Stimulated activated CD8-positive, alpha-beta memory T cell treated with anti-CD3 and anti-CD28 coated beads, Interleukin-4, amount 100 ng/mL, for 24 hours (primary cell): Measurements from ENCODE around the gene HTD2.
"Not testable (repeated sequence)": the region's sequence is repeated elsewhere in the genome, so short reads cannot be mapped to it uniquely, and the experiment has no call there.

Experiments used
- DNase-seq: peaks from one replicate; pipeline ENCODE4 v3.0.0-alpha.2; 2020; ENCODE audit warnings: low read depth

The HTD2 gene

DNA sequence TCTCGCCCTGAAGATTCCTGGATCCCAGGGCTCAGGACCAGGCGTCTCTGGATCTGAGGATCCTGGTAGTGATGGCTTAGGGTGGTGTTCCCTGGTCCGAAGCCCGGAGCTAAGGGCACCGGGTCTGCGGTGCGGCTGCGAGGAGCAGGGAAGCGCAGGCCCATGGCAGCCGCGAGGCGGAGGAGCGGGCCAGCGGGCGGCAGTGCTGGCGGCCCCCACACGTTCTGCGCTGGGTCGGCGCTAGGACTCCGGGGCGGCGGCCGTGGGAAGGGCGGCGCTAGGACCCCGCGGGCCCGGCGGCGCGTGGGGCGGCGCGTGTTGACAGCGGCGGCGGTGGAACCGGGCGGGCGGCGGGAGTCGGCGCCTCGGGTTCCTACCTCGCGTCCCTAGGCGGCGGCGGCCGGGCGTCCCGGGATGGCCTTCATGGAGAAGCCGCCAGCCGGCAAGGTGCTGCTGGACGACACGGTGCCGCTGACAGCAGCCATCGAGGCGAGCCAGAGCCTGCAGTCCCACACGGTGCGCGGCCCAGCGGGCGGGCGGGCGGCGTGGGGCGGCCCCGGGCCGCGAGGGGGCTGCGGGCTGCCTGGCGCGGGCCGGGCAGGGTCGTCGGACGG is 26.4 kb downstream of the HTD2 start, which contains the start of gene PXK:
Gene PXK (plus strand): TSS at position 318 of the 614 bp plus-strand sequence. CDS start 97 bp downstream, at position 415.
- DNase-seq: peak; percentile 73

DNA sequence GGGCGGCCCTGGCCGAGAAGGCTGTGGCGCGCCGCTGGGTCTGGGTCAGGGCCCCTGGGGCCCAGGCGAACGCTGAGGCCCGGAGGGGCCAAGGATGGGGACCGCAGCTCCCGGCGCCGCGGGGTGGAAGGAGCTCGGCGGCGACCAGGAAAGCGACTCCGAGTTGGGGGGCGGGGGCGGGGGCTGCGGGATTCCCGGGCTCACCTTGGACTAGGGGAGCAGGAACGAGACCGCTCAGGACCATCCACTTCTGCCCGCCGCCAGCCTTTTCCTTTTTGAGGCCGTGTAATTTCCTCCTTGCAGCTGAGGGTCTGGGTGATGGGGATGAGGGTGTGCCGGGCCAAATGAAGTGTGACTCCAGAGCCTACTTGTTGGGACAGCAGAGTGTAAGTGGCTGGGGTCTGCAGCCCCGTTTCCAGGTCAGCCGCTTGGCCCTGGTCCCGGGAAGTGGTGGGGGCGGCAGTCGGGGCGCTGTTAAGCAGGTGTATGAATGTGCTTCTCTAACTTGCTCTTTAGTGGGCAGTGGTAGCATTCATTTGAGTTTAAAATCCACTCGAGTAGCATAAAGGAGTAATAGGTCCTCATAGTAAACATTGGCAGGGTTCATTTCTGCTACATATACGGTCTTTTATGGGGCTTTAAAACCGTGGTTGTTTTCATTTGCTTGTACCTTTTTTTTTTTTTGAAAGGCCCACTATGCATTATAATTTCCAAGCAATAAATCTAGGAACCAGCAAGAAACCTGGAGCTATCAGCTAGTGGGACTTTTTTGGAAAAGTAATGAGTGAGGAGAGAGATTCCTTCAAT is 27.1 kb downstream of the HTD2 start:
- peak; percentile 14 for DNase-seq

- DNase-seq: no peak
These were observed 27.6 kb downstream of the HTD2 start for GRCh38 chr3:58334013-58334321.

DNA sequence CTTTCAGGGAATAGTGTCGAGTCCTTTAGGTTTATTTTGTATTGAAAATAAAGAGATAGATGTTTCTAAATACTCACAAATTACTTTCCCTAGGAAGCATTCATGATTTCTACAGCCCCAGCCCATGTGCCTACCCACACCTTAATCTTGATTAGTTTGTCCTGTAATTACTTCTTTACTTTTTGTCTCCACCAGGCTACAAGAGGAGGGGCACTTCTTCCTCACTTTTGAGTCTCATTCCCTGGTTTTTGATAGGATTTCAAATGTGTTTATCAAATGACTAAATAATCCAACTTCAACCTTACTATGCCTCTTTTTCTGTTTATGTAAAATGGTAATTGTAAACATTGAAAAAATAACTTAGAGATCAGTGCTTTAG is 28.2 kb downstream of the HTD2 start:
- DNase-seq: no peak

DNA sequence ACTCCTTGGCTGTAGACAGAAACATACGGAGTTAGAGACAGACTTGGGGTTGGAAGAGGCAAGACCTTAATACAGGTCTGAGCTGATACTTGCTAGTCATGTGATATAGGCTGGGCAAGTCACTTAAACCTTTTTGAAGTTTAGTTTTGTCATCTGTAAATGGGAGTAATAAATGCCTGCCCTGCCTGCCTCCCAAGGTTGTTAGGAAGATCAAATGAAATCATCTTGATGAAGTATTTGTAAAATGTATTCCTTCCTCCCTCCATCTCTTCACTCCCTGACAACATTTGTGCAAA is 29.3 kb downstream of the HTD2 start:
- no peak for DNase-seq

- no peak for DNase-seq
These were observed 30.0 kb downstream of the HTD2 start for GRCh38 chr3:58336135-58336882.

GRCh38 chr3:58337190-58337589 is 30.9 kb downstream of the HTD2 start:
- DNase-seq: no peak

DNA sequence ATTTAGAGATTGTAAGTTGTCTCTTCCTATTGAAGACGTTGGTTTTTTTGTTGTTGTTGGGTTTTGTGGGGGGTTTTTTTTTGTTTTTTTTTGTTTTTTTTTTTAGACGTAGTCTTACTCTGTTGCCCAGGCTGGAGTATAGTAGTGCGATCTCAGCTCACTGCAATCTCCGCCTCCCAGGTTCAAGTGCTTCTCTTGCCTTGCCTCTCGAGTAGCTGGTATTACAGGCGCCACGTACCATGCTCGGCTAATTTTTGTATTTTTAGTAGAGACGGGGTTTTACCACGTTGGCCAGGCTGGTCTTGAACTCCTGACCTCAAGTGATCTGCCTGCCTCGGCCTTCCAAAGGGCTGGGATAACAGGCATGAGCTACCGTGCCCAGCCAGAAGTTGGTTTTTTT is 32.8 kb downstream of the HTD2 start:
- DNase-seq: not testable (repeated sequence)

DNA sequence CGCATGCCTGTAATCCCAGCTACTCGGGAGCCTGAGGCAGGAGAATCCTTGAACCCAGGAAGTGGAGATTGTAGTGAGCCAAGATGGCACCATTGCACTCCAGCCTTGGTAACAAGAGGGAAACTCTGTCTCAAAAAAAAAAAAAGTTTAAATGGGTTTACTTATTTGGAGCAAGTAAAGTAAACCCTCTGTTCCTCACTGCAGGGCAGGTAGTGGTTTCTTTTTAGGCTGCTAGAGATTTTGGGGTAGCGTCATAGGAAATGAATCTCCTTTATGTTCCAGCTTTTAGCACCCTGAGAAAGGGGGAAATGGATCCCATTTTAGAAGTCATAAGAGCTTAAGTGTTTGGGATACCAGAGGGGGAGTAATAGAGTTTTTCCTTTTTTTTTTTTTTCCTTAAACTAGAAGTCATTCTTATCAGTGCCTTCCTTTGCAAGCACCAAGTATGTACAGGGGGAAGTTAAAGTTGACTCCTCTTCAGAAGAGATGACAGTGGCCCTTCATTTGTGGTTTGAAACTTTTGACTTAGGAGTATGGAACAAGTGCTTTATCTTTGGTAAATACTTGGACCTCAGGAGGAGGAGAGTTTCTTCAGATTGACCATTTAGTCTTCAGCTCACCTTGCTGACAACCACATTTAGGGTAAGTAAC is 34.4 kb downstream of the HTD2 start:
- no peak for DNase-seq

- no peak for DNase-seq
These were observed 35.1 kb downstream of the HTD2 start for GRCh38 chr3:58341376-58341775.

DNA sequence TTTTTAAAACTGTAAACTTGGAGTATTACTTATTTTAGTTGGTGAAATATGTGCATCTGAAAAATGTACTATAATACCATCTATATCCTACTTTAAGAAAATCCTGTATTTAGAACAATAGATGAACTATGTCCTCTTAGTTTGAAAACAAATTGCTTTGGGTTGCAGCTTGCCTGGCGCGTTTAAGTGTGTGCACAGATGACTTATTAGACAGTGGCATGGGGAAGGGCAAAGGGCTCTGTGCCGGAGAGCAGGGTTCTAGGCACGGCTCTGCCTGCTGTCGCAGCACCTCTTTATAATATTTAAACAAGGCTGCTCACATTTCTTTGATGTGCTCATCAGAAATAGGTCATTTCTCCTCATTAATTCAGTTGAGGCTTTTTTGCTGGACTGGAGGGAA is 36.4 kb downstream of the HTD2 start:
- DNase-seq: no peak

GRCh38 chr3:58345457-58345856 is 39.1 kb downstream of the HTD2 start:
- no peak for DNase-seq

GRCh38 chr3:58346368-58346767 is 40.0 kb downstream of the HTD2 start:
- DNase-seq: no peak

GRCh38 chr3:58347984-58348383 is 41.7 kb downstream of the HTD2 start:
- no peak for DNase-seq

GRCh38 chr3:58349792-58350626 is 43.7 kb downstream of the HTD2 start:
- DNase-seq: no peak

GRCh38 chr3:58350627-58351013 is 44.3 kb downstream of the HTD2 start:
- no peak for DNase-seq

DNA sequence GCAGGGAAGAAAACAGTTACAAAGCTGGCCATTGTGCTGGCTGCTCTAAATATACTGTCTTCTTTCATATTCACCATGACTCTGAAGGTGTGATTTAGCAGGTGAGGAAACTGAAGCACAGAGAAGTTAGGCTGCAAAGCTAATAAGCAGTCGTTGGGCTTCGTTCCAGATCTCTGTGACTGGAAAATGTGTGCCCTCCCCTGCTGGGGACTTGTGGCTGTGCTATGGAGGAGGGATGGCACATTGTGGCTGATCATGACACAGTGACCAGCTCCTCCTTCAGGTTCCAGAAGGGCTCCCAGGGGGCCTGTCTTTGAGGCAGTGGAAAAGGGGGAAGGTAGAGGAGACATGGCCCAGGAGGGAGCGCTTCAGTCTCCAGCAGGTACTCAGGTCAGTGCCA is 45.6 kb downstream of the HTD2 start:
- DNase-seq: no peak

DNA sequence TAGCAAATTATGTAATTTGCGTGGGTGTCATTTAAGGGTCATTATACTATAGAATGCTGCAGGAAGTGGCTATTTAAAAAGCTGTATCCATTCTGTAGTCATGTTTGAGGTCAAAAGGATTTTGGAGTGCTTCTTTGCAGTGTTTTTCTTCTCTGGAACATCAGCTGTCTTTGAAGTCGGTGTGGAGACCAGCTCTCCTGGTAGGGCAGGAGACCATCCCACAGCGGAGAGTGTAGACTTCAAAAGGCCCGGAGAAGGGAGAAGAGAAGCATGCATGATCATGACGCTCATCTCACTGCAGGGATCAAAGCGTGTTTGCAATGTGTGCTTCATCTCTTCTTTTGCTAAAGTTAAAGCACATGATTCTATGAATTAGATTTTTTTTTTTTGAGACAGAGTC is 46.3 kb downstream of the HTD2 start:
- no peak for DNase-seq

- no peak for DNase-seq
These were observed 47.6 kb downstream of the HTD2 start for GRCh38 chr3:58353722-58354553.

- no peak for DNase-seq
These were observed 48.9 kb downstream of the HTD2 start for GRCh38 chr3:58355179-58355578.

- no peak for DNase-seq
These were observed 49.7 kb downstream of the HTD2 start for GRCh38 chr3:58356054-58356453.
